UCSD-AML1 (cell line): Measurements from ENCODE around the gene GBP4.
"Not testable (repeated sequence)": the region's sequence is repeated elsewhere in the genome, so short reads cannot be mapped to it uniquely, and the experiment has no call there.

Experiments used
- DNase-seq: peaks from one replicate; lab custom pipeline; 2025; ENCODE audit not compliant: unreplicated experiment; lab: John Stamatoyannopoulos, UW

The GBP4 gene

GRCh38 chr1:89198491-89199072 lies at the start of gene GBP4:
GBP4 (minus strand) TSS chr1:89198942; CDS start chr1:89198834, 108 bp downstream.
- DNase-seq, result peak; percentile 46

GRCh38 chr1:89243046-89243445 lies 44.3 kb upstream of the GBP4 start:
- no peak for DNase-seq

DNA sequence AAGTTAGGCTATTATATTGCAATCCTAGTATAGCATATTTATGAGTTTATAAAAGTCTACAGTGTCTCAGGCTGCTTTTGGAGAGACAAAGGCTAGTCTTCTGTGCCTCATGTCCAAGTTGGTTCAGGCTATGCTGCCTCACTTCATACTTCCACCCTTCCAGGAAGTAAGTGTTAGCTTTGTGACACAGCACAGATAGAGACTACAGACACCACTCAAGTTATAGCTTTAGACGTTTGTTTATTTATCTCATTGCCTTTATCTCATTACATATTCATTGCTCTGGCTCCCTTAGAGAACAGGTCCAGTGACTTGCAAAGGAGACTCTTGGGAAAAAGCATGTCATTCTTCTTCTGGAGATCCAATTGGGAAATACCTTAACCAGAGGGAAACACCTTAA lies 22.6 kb upstream of the GBP4 start:
- DNase-seq, result no peak

GRCh38 chr1:89219851-89220250 lies 21.1 kb upstream of the GBP4 start:
- DNase-seq, result not testable (repeated sequence)

DNA sequence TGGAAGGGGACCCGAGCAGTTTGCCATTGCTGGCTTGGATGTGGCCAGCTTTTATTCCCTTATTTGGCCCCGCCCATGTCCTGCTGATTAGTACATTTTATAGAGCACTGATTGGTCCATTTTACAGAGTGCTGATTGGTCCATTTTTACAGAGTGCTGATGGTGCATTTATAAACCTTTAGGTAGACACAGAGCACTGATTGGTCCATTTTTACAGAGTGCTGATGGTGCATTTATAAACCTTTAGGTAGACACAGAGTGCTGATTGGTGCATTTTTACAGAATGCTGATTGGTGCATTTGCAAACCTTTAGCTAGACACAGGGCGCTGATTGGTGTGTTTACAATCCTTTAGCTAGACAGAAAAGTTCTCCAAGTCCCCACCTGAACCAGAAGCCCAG lies 20.2 kb upstream of the GBP4 start:
- not testable (repeated sequence) for DNase-seq

- DNase-seq, result no peak
Observed at GRCh38 chr1:89213347-89213746, 14.6 kb upstream of the GBP4 start.

DNA sequence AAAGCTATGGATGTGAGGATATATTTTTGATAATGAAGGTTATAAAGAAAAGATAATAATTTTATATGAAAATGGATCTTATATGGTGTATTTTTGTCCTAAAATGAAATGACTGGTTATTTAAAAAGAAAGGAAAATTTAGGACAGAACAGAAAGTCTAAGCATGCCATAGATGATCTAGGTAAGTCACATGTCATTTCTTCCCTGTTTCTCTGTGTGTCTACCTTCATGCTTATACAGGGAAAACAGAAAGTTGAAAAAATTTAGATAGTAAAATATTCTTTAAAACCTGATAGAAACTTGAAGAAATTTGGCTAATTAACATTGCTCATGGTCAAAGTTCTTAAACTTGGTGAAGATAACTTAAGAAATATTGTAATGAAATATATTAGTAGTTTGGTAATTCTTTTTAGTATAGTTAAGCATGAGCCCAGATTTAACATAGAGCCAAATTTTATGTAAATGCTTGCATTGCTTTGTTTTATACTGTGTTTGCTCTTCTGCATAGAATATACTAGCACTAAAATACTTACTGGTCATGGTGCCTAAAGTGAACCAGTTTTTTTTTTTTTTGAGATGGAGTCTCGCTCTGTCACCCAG lies 12.4 kb upstream of the GBP4 start:
- no peak for DNase-seq

DNA sequence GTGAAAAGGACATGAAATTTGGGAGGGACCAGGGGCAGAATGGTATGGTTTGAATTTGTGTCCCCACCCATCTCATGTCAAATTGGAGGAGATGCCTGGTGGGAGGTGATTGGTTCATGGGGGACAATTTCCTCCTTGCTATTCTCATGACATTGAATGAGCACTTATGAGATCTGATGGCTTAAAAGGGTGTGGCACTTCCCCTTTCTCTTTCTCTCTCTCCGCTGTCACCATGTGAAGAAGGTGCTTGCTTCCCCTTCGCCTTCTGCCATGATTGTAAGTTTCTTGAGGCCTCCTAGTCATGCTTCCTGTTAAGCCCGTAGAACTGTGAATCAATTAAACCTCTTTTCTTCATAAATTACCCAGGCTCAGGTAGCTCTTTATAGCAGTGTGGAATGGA lies 7.6 kb upstream of the GBP4 start:
- DNase-seq, result no peak

GRCh38 chr1:89203166-89203565 lies 4.4 kb upstream of the GBP4 start:
- DNase-seq, result no peak

GRCh38 chr1:89201106-89201794 lies 2.5 kb upstream of the GBP4 start:
- DNase-seq, result no peak

GRCh38 chr1:89200663-89201062 lies 1.9 kb upstream of the GBP4 start:
- DNase-seq, result no peak

DNA sequence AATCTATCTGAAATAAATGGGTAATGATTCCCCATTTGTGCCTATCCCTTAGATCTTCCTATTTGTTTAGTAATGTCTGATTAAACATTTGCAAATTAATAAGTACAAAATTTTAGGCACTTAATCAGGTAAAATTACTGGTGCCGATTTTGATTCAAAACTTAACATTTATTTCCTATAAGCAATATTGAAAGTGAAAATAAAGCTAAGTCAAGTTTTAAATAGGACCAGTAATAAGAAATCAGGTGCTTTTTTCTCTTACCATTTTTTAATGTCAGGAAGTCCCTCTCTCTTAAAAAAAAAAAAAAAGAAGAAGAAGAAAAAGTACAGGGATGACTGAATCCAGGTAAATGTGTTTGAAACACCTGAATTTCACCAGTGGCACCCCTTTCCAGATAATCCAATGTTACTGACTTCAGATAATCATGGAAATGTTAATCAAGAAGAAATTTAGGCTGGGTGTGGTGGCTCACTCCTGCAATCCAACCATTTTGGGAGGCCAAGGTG lies 836 bp upstream of the GBP4 start:
- DNase-seq, result no peak

GRCh38 chr1:89198081-89198480 lies 661 bp downstream of the GBP4 start:
- DNase-seq, result peak; percentile 34

- DNase-seq, result no peak
Observed at GRCh38 chr1:89195476-89195875, 3.3 kb downstream of the GBP4 start.

GRCh38 chr1:89191314-89191713 lies 7.4 kb downstream of the GBP4 start:
- DNase-seq, result no peak

- DNase-seq, result no peak
Observed at GRCh38 chr1:89190017-89190416, 8.7 kb downstream of the GBP4 start.

GRCh38 chr1:89179343-89179742 lies 19.4 kb downstream of the GBP4 start:
- no peak for DNase-seq

- no peak for DNase-seq
Observed at GRCh38 chr1:89176971-89177370, 21.8 kb downstream of the GBP4 start.

- no peak for DNase-seq
Observed at GRCh38 chr1:89175601-89176256, 23.0 kb downstream of the GBP4 start, which contains the start of gene GBP7. GBP7 (minus strand) TSS chr1:89176003; CDS start chr1:89171935, 4,068 bp downstream.

DNA sequence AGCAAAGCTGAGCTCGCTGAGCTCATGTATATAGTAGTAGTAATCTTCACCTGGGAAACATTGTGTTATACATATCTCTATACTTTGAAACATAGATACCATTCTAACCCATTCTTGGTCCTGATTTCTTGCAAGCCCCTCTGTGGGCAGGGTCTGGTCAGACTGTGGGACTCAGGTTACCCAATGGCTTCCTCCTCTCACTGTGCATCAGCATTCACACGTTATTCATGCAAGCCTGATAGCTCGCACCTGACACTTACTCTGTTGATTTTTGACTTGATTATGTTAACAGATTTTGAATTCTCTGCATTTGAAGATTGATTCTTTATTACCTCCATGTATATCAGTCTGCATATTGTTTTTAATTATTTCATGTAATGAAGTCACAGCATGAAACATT lies 24.3 kb downstream of the GBP4 start:
- DNase-seq, result no peak

- DNase-seq, result no peak
Observed at GRCh38 chr1:89172468-89173143, 26.1 kb downstream of the GBP4 start.
